Smooth muscle cell (in vitro differentiated cells): ENCODE data around the gene CMIP. TPM values are rescaled to one million over a fixed set of nuclear protein-coding genes. Genes with fewer than 3 reads are reported as not detected.

Experiments used
- DNase-seq: peaks from one replicate; lab custom pipeline; 2025; ENCODE audit not compliant: unreplicated experiment; lab: John Stamatoyannopoulos, UW
- H2AFZ ChIP-seq: fragments of 200-600 bp; sonication (generic); 2 replicates; pipeline ENCODE4 v1.6.0; 2016; ENCODE audit warnings: antibody characterized with exemption, low read depth, mild to moderate bottlenecking
- H3F3A ChIP-seq: fragments of 200-600 bp; sonication (generic); 2 replicates; pipeline ENCODE4 v1.6.0; 2017; ENCODE audit warnings: antibody characterized with exemption, low read depth
- H3K27ac ChIP-seq: fragments of 200-600 bp; sonication (generic); 2 replicates; pipeline ENCODE4 v1.5.1; 2016; ENCODE audit warnings: low read depth, mild to moderate bottlenecking
- H3K27me3 ChIP-seq: fragments of 200-600 bp; sonication (generic); 2 replicates; pipeline ENCODE4 v1.6.1; 2016; ENCODE audit warnings: low read depth, mild to moderate bottlenecking
- H3K36me3 ChIP-seq: fragments of 200-600 bp; sonication (generic); 2 replicates; pipeline ENCODE4 v1.5.1; 2016; ENCODE audit warnings: low read depth
- H3K4me1 ChIP-seq: fragments of 200-600 bp; sonication (generic); 2 replicates; pipeline ENCODE4 v1.5.1; 2016; ENCODE audit warnings: low read depth
- H3K4me2 ChIP-seq: fragments of 200-600 bp; sonication (generic); 2 replicates; pipeline ENCODE4 v1.6.0; 2016; ENCODE audit warnings: mild to moderate bottlenecking
- H3K4me3 ChIP-seq: fragments of 200-600 bp; sonication (generic); 2 replicates; pipeline ENCODE4 v1.5.1; 2016; ENCODE audit warnings: mild to moderate bottlenecking
- H3K79me2 ChIP-seq: fragments of 200-600 bp; sonication (generic); 2 replicates; pipeline ENCODE4 v1.6.0; 2016; ENCODE audit warnings: low read depth, mild to moderate bottlenecking
- H3K9ac ChIP-seq: fragments of 200-600 bp; sonication (generic); 2 replicates; pipeline ENCODE4 v1.6.0; 2016; ENCODE audit warnings: low read depth
- H3K9me3 ChIP-seq: fragments of 200-600 bp; sonication (generic); replicated peaks from 2 replicates; pipeline ENCODE4 v1.5.1; 2016; ENCODE audit warnings: low read depth
- H4K20me1 ChIP-seq: fragments of 200-600 bp; sonication (generic); 2 replicates; pipeline ENCODE4 v1.6.0; 2016; ENCODE audit warnings: low read depth
- CTCF ChIP-seq: fragments of 200-600 bp; sonication (generic); IDR thresholded peaks from 2 replicates; pipeline ENCODE4 v1.5.1; 2017; ENCODE audit warnings: borderline replicate concordance, mild to moderate bottlenecking, antibody characterized with exemption; ENCODE audit not compliant: insufficient read depth, poor library complexity, severe bottlenecking
- WGBS: methylation state at CpG from one replicate; pipeline ENCODE4 v1.1.7; 2016; ENCODE audit warnings: low lambda C conversion rate; 5-methylcytosine and 5-hydroxymethylcytosine counted together
- polyA plus RNA-seq: library from polyadenylated mRNA; unstranded; fragments of >200 nt; fragmentation: Nextera tagmentation; extraction: Ambion mirVana; gene quantifications from 2 replicates; pipeline ENCODE4 v1.2.1, GENCODE V29; 2016
- total RNA-seq: library from RNA; depleted of rRNA; stranded (reverse); fragments of >200 nt; gene quantifications from 2 replicates; pipeline ENCODE4 v1.2.3, GENCODE V29; 2014

The CMIP gene
- total and polyA plus RNA-seq, 2 experiments from 2014 or later = 2.5 to 44.5 TPM

DNA sequence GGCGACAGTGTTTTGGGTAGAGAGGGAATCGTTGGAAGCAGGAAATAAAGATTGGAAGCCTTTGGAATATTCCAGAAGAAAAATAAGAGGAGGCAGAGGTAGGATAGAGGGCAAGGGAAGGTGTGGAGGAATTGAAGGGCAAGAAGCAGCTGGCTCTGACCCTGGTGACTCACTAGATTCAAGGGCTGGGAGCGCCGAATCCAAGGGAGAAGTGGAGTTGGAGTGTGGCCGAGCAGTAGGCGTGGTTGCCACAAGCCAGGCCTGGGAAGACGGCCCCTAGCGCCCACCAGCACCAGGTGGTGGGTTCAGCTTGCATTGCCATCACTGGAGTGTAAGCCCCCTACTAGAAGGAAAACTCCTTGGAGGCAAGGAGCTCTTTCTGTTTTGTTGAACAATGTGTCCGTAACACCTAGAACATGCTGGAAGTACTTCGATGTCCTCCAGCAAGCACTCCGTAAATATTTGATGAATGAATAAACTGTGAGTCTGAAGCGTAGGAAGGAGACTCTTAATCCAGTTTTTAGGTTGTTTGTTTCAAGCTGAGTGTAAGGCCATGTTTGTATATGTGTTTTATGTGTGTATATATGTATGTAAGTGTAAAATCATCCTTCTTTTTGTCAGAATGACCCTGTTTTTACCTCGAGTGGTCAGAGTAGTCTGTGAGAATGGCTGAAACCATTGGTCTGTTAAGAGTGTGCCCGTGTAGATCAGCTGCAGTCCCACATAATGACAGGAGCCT, 139.5 kb downstream of the CMIP start:
- peaks cover 45% of the 10 kb centered on the region for H3K79me2 ChIP-seq
- peak overlapping the region; percentile 90 for H3K27ac ChIP-seq
- no peak for DNase-seq
- no peak overlapping the region for H3K9ac ChIP-seq
- no peaks in the 10 kb centered on the region for H3K36me3 ChIP-seq
- TF ChIP-seq CTCF = no peak
- H3K4me2 ChIP-seq = peak overlapping the region; percentile 57
- H3K4me1 ChIP-seq = peaks cover 8% of the 10 kb centered on the region
- no peak overlapping the region for H3K4me3 ChIP-seq
- no peaks in the 10 kb centered on the region for H3F3A ChIP-seq
- no peaks in the 10 kb centered on the region for H3K9me3 ChIP-seq
- 55% methylated on average over 14 of the region's 14 CpGs for WGBS
- H2AFZ ChIP-seq = no peak overlapping the region
- H3K27me3 ChIP-seq = no peaks in the 10 kb centered on the region
- H4K20me1 ChIP-seq = peaks cover 72% of the 10 kb centered on the region

DNA sequence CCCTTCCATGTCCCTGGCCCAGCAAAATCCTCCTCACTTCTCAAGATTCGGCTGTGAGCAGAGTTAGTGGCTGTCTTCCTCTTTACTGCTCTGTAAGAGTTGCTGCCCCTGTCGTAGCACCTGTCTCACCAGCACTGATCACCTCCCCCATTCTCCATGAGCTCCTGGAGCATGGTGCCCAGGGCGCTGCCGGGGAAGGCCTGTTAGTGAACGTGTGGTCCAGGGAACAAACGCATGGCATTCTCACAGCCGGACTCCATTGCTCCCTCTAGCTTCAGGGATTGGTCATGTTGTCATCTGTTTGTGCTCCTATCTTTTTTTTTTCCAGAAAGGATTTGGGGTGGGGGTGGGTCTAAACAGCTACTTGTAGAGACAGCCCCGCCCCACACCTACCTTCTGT, 141.2 kb downstream of the CMIP start:
- no peak for DNase-seq
- H3K36me3 ChIP-seq = no peaks in the 10 kb centered on the region
- H3K9me3 ChIP-seq = no peaks in the 10 kb centered on the region
- H3K4me3 ChIP-seq = no peak overlapping the region
- H2AFZ ChIP-seq = no peak overlapping the region
- H3K27me3 ChIP-seq = no peaks in the 10 kb centered on the region
- peaks cover 8% of the 10 kb centered on the region for H3K4me1 ChIP-seq
- WGBS = 53% methylated on average over 8 of the region's 8 CpGs
- H3K4me2 ChIP-seq = peak overlapping the region; percentile 37
- no peaks in the 10 kb centered on the region for H3F3A ChIP-seq
- H3K79me2 ChIP-seq = peaks cover 46% of the 10 kb centered on the region
- peaks cover 73% of the 10 kb centered on the region for H4K20me1 ChIP-seq
- H3K27ac ChIP-seq = peak overlapping the region; percentile 90
- TF ChIP-seq CTCF = peak; percentile 33
- H3K9ac ChIP-seq = peak overlapping the region; percentile 78

GRCh38 chr16:81586417-81586816, 141.8 kb downstream of the CMIP start:
- Histone ChIP-seq H3K79me2 (peaks cover 48% of the 10 kb centered on the region), H2AFZ (no peak overlapping the region), H3F3A (no peaks in the 10 kb centered on the region), H4K20me1 (peaks cover 73% of the 10 kb centered on the region), H3K4me3 (no peak overlapping the region), H3K4me2 (peak overlapping the region; percentile 37), H3K9me3 (no peaks in the 10 kb centered on the region), H3K9ac (peak overlapping the region; percentile 78), H3K27ac (peak overlapping the region; percentile 90), H3K27me3 (no peaks in the 10 kb centered on the region), H3K36me3 (no peaks in the 10 kb centered on the region), H3K4me1 (peaks cover 8% of the 10 kb centered on the region)
- TF ChIP-seq CTCF = no peak
- no peak for DNase-seq
- WGBS = 10% methylated on average over 7 of the region's 7 CpGs

GRCh38 chr16:81586977-81587625, 142.5 kb downstream of the CMIP start:
- TF ChIP-seq CTCF = no peak
- H3F3A ChIP-seq = no peaks in the 10 kb centered on the region
- WGBS = 93% methylated on average over 11 of the region's 11 CpGs
- peaks cover 75% of the 10 kb centered on the region for H4K20me1 ChIP-seq
- H3K9ac ChIP-seq = peak overlapping the region; percentile 17
- H3K9me3 ChIP-seq = no peaks in the 10 kb centered on the region
- no peak overlapping the region for H3K4me3 ChIP-seq
- no peak for DNase-seq
- H3K27ac ChIP-seq = peak overlapping the region; percentile 90
- H3K36me3 ChIP-seq = no peaks in the 10 kb centered on the region
- peak overlapping the region; percentile 22 for H3K4me2 ChIP-seq
- peaks cover 52% of the 10 kb centered on the region for H3K79me2 ChIP-seq
- no peaks in the 10 kb centered on the region for H3K27me3 ChIP-seq
- peaks cover 8% of the 10 kb centered on the region for H3K4me1 ChIP-seq
- no peak overlapping the region for H2AFZ ChIP-seq
